GM18873 (cell line): ENCODE results near the gene FCAR.
"Not testable (repeated sequence)": the region's sequence is repeated elsewhere in the genome, so short reads cannot be mapped to it uniquely, and the experiment has no call there.

Source experiments
- ATAC-seq: cut with Tn5 transposase; IDR thresholded peaks from one replicate; pipeline ENCODE4 v1.9.1; 2021; ENCODE audit warnings: mild to moderate bottlenecking, moderate library complexity, moderate number of reproducible peaks; ENCODE audit not compliant: unreplicated experiment, low FRiP score

Gene FCAR

GRCh38 chr19:54873990-54874389, at the start of gene FCAR:
Gene FCAR, plus strand, starts transcription at chr19:54874235. Its CDS starts 55 bp downstream, at chr19:54874290.
- ATAC-seq: no peak

- ATAC-seq: not testable (repeated sequence)
Measured at GRCh38 chr19:54824416-54824815, 49.6 kb upstream of the FCAR start.

- ATAC-seq: not testable (repeated sequence)
Measured at GRCh38 chr19:54825326-54825725, 48.7 kb upstream of the FCAR start.

- not testable (repeated sequence) for ATAC-seq
Measured at GRCh38 chr19:54828064-54828463, 46.0 kb upstream of the FCAR start.

GRCh38 chr19:54832496-54832895, 41.5 kb upstream of the FCAR start, which contains the start of gene KIR2DS4:
Gene KIR2DS4, plus strand, starts transcription at chr19:54832676.
- ATAC-seq: not testable (repeated sequence)

- ATAC-seq: not testable (repeated sequence)
Measured at GRCh38 chr19:54835126-54835525, 38.9 kb upstream of the FCAR start.

- not testable (repeated sequence) for ATAC-seq
Measured at GRCh38 chr19:54837522-54837921, 36.5 kb upstream of the FCAR start.

- not testable (repeated sequence) for ATAC-seq
Measured at GRCh38 chr19:54843171-54843570, 30.9 kb upstream of the FCAR start.

- not testable (repeated sequence) for ATAC-seq
Measured at GRCh38 chr19:54850061-54850640, 23.9 kb upstream of the FCAR start, which contains the start of gene KIR3DL2. Gene KIR3DL2, plus strand, starts transcription at chr19:54850443. Its CDS starts 33 bp downstream, at chr19:54850476.

- no peak for ATAC-seq
Measured at GRCh38 chr19:54850930-54851329, 23.1 kb upstream of the FCAR start.

- no peak for ATAC-seq
Measured at GRCh38 chr19:54851353-54851752, 22.7 kb upstream of the FCAR start.

- ATAC-seq: not testable (repeated sequence)
Measured at GRCh38 chr19:54855241-54855640, 18.8 kb upstream of the FCAR start.

- ATAC-seq: not testable (repeated sequence)
Measured at GRCh38 chr19:54858476-54858875, 15.6 kb upstream of the FCAR start.

- not testable (repeated sequence) for ATAC-seq
Measured at GRCh38 chr19:54859421-54859820, 14.6 kb upstream of the FCAR start.

- not testable (repeated sequence) for ATAC-seq
Measured at GRCh38 chr19:54863459-54863858, 10.6 kb upstream of the FCAR start.

- no peak for ATAC-seq
Measured at GRCh38 chr19:54871696-54872095, 2.3 kb upstream of the FCAR start.

GRCh38 chr19:54875506-54875905, 1.5 kb downstream of the FCAR start:
- no peak for ATAC-seq

GRCh38 chr19:54877471-54877870, 3.4 kb downstream of the FCAR start:
- ATAC-seq: no peak

- ATAC-seq: no peak
Measured at GRCh38 chr19:54881884-54882283, 7.8 kb downstream of the FCAR start.

- ATAC-seq: no peak
Measured at GRCh38 chr19:54882758-54883157, 8.7 kb downstream of the FCAR start.

- ATAC-seq: no peak
Measured at GRCh38 chr19:54883228-54883627, 9.2 kb downstream of the FCAR start.

- no peak for ATAC-seq
Measured at GRCh38 chr19:54888239-54888638, 14.2 kb downstream of the FCAR start.
